Measurements from ENCODE around the gene KIAA1671.

KIAA1671 gene

DNA sequence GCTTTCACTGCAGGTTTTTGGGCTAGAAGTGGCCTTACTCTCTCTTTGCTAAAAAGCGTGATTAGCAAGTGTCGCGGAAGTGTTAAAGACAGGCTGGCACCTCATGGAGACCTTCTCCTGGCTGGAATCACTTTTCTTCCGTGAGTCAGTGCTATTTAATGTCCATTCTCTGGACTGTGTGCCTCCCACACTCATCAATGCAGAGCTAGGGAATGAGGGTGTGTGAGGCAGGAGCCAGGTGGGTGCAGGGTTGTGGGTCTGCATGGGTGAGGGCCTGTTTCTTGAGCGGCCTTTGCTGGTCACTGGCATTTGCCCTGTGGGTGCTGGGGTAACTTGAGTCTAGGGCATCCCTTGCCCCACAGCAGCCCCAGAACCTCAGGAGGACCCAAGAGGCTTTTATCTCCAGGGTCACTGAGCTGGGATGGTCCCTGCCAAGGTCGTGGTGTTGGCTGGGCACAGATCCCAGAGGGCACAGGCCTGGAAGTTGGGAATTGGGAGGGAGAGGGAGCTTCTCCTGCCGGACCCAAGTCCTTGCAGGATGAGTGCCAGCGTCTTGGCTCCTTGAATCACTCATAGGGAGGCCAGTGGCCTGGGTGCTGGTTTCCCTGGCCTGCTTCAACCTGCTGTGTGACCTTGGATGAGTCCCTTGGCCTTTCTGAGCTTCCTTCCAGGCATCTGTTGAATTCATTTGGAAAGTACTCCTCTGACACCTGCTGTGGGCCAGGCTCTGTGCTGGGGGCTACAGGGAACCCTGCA is 30.0 kb downstream of the KIAA1671 start:
- DNase-seq: no peak

DNA sequence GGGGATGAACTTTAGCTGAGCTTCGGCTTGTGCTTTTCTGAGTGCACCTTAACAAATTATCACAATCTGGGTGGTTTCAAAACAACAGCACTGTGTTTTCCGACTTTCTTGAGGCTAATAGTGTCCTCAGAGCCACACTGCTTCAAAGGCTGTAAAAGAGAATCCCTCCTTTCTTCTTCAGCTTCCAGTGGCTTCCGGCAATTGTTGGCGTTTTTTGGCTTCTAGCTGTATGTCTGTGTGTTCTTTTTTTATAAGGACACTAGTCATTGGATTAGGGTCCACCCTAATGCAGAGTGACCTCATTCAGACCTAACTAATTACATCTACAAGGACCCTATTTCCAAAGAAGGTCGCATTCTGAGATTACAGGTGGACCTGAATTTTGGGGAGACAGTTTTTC is 30.6 kb downstream of the KIAA1671 start:
- DNase-seq: no peak

DNA sequence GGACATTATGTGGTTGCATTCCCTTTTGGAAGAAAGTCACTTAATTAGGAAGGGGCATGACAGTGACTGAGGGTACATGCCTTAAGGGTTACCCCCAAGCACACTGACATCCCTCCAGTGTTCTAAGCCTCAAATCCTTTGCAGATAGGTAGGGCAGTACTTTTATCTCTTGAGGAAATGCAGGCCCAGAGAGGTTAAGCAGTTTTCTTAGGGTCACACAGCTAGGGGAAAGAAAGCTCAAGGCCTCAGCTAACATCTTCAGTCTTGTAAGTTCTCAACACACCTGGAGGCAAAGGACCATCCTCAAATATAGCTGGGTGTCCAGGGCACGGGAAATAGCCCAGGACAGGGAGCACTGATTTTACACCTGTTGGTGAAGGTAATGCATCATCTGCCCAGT is 31.6 kb downstream of the KIAA1671 start:
- no peak for DNase-seq

DNA sequence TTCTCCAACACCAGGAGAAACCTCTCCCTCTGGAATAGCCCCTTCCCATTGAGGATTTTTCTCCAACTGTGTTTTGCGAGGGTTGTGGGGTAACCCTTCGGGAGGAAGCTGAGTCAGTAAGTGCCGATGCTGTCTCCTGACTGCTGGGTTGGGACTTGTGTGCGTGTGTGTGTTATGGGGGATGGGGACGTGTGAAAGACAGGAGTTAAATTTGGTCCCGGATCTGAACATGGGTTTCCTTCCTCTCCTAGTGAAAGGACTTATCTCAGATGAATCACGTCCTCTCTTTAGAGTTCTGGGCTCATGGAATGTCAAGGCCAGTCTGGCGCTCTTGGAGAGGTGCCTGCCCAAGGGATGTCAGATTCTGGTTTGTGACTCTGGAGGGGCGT is 33.3 kb downstream of the KIAA1671 start:
- no peak for DNase-seq

DNA sequence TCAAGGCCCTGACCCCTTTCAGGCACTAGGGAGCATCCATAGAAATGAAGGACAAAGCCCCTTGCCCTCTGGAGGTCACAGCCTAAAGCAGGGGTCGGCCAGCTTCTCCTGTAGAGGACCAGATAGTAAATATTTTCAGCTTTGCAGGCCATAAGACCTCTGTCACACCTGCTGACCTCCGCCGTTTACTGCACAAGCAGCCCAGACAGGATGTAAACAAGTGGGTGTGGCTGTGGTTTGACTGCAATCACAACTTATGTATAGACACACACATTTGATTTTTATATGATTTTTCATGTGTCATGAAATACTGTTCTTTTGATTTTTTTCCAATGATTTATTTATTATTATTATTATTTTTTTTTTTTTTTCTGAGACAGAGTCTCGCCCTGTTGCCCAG is 34.3 kb downstream of the KIAA1671 start:
- DNase-seq: no peak

DNA sequence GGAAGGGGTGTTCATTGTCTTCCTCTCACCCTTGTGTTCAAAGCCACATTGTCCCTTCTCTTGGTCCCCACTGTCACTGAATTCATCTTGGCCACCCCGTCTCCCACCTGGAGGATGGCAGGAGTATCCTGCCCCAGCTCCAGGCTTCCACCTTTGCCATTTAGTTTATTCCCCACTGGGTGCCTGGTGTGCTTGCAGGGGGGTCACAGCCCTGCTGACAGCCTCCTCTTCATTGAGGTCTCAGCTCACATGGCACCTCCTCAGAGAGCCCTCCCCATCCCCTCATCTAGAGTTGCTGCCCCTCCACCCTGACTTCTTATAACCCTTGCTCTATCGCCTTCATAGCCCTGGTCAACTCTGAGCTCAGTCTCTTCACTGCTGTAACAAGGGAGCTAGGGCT is 36.6 kb downstream of the KIAA1671 start:
- DNase-seq: no peak

DNA sequence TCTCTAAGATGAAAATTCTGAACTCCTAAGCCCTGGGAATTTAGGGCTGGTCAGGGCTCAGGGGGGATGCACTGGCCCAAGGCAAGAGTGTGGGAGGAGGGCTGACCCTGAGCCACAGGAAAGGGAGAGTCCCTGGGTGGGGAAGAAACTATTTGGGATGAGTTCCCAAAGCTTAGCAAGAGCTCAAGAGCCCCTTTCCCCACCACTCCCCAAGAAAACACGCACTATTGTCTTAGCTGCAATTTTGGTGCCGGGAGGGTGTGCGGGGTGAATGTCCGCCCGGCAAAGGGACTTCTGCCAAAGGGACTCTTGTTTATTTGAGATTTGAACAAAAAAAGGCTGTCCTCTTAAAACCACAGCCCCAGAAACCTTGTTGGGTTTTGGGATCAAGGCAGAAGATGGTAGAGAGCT is 37.0 kb downstream of the KIAA1671 start:
- no peak for DNase-seq

DNA sequence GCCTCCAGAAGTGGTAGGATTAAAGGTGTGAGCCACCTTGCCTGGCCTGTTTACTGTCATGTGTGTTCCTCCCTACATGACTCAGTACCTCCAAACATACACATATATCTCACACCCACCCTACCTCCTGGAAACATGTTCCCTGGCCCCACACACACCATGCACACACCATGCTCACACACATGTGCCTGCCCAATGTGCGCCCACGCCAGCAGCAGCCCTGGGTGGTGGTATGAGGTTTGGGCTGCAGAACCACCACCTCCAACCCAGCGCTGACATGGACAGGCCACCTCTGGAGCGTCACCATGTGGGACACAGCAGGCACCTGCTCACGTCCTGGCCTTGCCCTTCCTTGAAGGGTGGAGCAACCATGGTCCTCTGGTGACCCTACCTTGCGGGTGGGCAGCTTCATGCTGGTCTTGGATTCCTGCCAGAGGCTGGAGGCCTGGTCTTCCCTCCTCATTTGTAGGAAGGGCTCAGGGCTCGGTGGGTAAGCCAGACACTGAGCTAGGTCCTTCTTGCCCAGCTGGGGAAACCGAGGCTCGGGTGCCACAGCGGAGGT is 37.9 kb downstream of the KIAA1671 start:
- no peak for DNase-seq

DNA sequence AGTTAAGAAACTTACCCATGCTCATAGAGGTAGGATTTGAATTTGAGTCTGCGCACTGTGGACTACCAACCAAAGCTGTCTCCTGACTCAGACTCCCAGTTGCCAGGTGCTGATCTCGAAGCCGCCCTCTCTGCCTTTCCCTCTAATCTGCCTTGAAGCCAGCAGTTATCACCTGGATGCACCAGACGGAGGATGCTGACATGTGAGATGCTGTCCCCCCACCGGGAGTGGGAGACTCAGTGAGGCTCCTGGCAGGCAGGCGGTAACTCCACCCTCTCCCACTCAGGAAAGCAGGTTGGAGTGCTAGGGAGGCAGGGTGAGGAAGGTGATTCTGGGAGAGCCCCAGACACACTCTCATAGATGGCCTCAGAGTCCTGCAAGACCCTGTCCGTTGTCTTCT is 40.4 kb downstream of the KIAA1671 start:
- DNase-seq: no peak

DNA sequence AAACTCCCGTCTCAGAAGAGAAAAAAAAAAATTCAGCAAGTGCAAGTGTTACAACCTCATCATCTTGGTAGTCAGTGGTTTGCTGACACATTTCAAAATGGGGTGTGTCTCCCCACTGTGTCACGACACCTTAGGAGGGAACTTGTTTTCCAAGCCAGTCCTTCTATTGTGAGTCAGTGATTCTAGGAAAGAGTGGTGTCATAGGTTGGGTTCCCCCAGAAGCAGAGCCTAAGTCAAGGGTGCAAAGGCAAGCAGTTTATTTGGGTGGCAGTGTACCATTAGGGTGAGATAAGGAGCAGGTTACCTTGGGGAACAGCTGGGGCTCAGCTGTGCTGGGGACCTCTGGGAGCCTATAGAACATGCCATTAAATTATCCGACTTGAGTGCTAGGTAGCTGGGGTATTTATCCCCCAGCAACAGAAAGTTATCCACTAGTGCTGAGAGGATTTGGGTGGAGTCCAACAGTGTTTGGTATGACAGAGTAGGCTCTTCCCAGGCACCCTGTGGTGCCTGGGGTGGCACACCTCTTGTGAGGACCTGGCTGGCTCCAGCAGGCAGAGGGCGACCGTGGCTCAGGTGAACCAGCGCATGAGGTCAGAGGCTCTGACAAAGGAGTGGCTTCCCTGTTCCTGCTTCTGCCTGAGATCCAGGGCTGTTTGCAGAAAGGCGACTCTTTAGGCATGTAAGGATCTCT is 41.7 kb downstream of the KIAA1671 start:
- DNase-seq: no peak

DNA sequence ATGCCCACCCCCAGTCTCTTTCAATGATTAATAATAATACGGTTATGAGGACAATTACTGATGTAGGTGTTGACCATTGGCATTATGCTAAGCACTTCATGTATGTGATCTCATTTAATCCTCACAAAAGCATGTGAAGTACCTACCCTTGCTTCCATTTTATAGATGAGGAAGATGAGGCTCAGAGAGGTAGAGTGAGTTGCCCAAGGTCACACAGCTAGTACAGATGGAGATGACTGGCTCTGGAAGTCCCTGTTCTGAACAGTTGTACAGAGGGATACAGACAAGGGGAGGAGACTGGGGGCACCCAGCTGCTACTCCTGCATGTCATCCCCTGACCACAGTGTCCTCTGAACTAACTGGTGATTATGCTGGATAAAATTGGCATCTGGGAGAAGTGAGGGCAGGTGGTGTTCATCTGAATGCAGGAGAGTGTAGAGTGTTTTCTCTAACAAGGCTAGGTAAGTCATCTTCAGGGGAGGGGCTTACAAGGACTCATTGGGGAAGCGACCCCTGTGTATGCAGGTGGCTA is 43.2 kb downstream of the KIAA1671 start:
- no peak for DNase-seq

DNA sequence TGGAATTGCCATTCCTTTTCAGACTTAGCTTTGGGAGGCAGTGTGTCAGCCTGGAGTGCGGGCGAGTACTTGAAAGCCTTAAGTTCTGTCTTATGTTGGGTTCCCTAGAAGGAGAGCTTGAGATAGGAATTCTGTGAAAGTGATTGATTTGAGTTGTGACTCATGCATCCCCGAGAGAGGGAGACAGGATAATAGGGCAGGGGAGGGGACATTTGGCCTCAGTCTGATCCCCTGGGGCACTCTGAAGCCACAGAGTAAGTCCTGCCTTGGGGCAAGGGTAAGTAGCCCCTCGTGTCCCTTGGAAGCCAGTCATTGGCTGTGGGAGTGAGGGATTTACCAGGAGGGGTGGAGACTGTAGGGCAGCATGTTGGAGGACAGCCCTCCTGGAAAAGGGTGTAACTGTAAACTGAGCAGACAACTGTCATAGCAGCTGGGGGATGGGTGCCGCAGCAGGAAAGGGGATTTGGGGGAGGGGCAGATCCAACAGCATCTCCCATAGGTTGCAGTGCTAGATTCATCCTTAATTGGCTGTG is 44.0 kb downstream of the KIAA1671 start:
- no peak for DNase-seq

DNA sequence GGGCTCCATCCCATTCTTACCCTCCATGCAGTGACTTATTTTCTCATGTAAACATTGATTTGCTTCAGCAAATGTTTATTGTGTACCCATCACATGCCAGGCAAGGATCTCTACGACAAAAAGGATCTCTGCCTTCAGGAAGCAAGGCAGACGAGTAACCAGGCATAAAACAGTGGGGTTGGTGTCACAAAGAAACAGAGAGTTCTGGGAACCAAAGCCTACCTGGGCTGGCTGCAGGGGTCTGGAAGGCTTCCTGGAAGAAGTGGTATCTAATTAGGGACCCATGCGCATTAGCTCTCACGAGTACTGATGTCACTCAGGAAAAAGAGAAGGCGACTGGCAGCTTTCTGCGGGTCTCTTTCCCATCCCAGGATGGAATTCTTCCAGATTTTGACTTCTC is 44.5 kb downstream of the KIAA1671 start:
- no peak for DNase-seq

DNA sequence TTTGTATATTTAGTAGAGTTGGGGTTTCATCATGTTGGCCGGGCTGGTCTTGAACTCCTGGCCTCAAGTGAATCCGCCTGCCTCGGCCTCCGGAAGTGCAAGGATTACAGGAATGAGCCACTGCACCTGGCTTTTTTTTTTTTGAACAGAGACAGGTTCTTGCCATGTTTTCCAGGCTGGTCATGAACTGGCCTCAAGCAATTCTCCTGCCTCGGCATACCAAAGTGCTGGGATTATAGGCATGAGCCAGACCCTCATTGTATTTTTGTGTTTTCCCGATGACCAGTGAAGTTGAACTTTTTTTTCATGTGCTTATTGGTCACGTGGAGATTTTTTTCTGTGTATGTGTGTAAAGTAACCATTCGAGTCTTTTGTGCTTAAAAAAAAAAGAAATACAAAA is 48.2 kb downstream of the KIAA1671 start:
- no peak for DNase-seq

DNA sequence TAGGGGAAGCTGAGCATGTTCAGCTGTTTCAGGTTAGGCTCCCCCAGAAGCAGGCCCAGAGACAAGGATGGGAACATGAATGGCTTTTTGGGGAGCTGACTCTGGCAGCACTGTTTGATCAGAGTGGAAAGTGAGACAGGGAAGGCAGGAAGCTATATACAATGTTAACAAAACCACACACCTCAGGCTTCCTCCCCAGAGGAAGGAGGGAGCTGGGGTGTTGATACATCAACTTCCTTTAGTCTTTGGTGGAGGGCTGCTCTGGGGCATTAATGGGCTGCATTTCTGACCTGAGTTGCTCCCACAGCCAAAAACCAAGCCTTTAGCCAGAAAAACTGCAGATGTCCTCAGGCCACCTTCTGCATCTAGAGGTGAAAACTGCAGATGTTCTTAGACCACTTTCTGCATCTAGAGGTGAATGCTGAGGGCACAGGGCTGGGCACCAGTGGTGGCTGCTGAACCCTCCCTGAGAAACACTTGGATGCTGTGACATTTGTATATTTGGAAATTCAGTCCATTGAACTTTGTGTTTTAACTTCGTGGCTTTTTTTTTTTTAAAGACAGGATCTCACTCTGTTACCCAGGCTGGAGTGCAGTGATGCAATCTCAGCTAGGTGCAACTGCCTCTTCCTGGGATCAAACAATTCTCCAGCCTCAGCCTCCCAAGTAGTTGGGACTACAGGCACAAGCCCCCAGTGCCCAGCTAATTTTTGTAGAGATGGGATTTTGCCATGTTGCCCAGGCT is 49.9 kb downstream of the KIAA1671 start:
- DNase-seq: no peak

DNA sequence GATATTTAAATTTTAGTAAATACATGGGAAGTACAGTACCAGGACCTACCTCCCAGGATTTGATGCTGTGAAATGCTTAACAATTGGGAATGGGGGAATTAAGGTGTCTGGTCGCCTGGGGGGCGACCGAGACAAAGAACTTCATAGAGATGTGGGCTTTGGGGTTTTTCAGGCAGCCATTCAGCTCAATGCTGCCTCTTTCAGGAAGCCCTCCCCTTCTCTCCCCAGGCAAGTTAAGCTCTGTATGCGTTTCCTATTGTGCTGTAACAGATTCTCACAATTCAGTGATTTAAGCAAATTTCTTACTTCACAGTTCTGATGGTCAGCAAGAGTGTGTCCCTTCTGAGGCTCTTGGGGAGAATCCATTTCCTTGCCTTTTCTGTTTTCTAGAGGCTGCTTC is 53.8 kb downstream of the KIAA1671 start:
- DNase-seq: no peak

DNA sequence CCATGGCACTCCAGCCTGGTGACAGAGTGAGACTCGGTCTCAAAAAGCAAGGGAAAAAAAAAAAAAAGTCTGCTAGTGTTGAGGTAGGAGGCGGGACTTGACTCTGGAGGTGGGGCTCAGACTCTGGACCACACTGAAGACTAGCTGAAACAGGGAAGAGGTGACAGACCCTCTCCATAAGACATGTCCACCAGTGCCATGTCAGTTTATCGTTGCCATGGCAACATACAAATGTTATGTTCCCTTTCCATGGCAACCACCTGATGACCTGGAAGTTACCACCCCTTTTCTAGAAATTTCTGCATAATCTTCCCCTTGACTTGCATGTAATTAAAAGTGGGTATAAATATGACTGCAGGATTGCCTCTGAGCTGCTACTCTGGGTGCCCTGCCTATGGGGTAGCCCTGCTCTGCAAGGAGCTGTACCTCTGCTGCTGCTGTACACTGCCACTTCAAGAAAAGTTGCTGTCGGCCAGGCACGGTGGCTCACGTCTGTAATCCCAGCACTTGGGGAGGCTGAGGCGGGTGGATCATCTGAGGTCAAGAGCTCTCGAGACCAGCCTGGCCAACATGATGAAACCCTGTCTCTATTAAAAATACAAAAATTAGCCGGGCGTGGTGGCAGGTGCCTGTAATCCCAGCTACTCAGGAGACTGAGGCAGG is 55.1 kb downstream of the KIAA1671 start:
- no peak for DNase-seq

DNA sequence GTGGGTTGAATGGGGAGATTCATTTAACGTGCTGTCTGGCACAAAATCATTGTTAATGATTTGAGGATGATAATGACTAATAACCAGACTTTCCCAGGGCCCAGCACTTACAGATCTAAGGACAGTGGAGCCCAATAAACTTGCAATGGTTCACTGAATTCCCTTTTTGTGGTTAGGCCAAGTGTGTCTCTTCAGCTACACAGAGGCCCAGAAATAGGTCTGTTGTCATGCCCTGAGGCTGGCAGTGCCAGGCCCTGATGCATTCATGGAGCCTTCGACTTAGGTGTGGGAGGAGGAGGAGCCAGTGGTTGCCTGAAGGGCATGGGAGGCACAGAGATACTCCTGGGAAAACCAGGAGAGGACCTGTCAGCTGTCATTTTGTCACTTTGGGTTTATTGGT is 56.1 kb downstream of the KIAA1671 start:
- DNase-seq: no peak

DNA sequence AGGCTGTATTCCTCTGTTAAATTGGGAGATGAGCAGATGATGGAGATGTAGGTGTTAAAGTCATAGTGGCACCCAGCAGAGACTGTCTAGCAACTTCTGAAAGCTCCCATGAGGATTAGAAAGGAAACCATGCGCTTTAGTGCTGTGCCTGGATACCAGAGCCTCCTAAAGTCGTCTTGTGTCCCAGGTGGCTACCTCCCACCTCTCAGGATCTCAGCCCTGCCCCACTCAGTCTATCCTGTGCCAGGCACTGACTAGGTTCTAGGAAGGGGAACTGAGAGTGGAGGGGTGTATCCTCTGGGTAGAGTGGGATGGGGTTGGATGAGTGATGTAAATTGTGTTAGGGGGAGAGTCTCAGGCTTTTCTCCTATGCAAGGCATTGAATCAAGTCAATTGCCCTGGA is 60.2 kb downstream of the KIAA1671 start:
- no peak for DNase-seq

DNA sequence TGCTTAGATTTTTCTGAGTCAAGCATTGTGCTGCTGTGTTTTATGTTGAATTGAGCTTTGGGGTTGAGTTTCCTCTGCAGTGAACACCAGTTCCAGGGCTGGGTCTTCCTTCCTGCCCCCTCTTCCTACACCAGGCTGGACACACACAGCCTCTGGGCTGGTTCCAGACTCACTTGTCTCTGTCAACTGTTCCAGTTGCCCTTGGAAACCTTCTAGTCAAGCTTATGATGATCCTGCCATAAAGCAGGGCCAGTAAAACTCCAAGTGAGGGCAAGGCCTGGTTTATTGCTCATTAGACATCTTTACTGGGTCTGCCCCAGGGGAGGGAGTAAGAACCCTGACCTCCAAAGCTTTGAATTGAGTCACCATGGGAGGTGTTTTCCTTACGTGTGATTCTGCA is 61.1 kb downstream of the KIAA1671 start:
- DNase-seq: no peak

DNA sequence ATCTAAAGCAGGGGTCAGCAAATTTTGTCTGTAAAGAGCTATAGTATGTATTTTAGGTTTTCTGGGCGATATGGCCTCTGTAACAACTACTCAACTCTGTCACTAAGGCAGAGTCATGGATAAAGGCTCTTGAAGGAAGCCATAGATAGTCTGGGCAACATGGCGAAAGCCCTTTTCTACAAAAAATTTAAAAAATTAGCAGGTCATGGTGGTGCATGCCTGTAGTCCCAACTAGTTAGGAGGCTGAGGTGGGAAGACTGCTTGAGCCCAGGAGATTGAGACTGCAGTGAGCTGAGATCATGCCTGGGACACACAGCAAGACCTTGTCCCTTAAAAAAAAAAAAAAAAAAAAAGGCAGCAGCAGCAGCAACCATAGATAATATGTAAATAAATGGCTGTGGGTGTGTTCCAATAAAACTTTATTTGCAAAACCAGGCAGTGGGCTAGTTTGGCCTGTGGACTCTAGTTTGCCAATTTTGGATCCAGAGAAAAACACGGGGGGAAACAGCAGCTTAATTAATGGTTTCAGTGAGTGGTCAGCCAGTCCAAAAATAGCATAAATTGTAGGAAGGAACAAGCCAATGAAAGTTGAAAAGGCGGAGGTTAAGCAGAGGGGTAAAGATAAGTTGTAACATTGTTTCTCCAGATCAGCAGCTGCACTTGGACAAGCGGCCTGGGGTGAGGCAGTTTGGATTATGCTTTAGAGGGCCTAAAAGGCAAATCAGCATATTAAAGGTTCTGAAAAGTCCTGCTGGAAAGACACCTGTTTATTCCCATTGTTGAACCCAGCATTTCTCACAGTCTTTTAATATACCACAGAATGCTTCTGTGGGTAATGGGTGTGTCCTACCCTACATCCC is 62.6 kb downstream of the KIAA1671 start:
- no peak for DNase-seq

DNA sequence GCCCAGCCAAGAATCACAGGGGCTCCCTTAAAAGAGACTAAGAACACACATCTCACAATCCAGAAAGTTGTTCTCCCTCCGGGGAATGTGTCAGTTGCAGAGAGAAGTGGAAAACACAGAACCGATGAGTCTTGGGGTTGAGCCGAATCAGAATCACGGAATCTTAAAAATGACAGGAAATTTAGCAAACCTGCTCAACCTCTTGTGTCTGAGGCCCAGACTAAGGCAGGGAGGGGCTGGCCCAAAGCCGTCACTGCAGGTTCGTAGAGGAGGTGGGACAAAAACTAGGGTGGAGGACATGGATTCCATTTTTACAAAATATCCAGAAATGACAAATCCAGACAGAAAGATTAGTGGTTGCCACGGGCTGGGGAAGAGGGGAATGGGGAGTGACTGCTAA is 63.8 kb downstream of the KIAA1671 start:
- no peak for DNase-seq

Data from activated effector memory CD4-positive, alpha-beta T cell treated with anti-CD3 and anti-CD28 coated beads, Interleukin-2, amount 50 U/mL, for 16 hours (primary cell).